HG03460 (cell line): ENCODE measurements around the gene DGKK.
"Not testable (repeated sequence)": the region's sequence is repeated elsewhere in the genome, so short reads cannot be mapped to it uniquely, and the experiment has no call there.

Experiments used
- ATAC-seq: cut with Tn5 transposase; IDR thresholded peaks from one replicate; pipeline ENCODE4 v1.9.1; 2021; ENCODE audit not compliant: unreplicated experiment

DGKK gene

DNA sequence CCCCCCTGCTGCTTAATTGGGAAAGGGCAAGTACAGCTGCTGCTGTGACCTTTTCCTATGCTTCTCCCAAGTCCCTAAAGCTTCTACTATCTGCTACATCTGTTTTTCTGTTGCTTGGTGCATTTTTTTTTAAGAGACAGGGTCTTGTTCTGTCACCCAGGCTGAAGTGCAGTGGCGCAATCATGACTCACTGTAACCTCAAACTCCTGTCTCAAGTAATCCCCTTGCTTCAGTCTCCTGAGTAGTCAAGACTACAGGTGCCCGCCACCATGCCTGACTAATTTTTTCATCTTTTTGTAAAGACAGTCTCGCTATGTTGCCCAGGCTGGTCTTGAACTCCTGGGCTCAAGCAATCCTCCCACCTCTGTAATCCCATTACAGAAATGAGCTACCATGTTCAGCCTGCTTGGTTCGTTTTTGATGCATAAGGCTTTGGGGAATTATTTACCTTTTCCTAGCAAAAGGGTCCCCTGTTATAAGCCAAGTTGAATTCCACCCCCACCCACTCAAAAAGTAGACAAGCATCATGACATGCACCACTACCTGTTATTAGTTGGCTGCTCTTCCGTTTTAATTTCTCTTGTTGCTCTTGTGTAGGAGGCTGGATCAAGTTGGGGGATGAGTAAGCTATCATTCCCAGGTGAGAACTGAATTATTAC lies 39.6 kb downstream of the DGKK start:
- no peak for ATAC-seq

DNA sequence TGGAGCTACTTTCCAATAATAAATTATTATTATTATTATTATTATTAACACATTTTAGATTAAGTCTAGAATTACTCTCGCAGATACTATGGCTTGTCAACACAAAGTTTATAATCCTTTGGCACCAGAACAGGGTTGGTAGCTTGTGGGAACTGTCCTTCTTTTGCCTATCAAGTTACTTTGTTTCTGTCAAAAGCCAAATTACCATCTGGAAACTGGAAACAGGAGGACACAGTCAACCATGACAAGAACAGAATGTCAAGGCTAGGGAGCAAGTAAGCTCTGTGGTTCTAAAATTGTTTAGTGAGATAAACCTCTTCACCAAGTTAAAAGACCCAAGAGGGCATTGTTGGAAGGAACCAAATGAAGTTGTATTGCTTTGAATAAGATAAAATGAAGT lies 42.5 kb downstream of the DGKK start:
- ATAC-seq = no peak

DNA sequence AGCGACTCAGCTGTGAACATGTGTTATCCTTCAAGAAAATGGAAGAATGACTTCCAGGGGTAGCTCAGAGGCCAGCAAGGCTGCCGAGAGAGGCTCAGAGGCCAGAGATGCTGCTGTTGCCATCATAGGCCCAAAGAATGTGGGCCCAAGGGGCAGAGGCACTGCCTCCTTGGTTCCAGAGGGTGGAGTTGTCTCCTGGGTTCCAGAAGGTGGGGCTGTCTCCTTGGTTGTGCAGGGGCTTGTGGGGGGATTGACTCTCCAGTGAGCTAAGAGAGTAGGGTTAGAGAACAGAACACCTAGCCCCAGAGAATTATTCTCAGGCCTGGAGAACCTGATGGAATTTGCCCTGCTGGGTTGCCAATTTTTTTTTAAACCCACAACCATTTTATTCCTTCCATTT lies 62.6 kb downstream of the DGKK start:
- ATAC-seq = no peak

DNA sequence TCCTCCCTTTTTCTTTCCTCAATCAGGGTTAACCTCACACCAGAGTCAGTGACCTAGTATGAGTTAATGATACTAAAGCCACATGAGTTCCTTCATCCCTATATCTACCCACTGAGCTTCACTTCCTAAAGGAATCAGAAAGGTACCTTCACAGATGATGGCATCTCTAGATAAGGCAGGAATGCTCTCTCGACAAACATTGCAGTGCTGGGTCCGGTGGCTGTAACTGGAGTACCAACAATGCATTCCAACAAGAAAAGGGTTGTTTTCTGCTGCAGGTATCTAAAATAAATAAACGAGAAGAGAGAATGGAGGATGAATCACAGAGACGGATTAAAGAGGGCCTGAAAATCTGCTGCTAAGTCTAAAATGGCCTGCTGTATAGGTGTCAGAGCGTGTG lies 66.7 kb downstream of the DGKK start:
- no peak for ATAC-seq

DNA sequence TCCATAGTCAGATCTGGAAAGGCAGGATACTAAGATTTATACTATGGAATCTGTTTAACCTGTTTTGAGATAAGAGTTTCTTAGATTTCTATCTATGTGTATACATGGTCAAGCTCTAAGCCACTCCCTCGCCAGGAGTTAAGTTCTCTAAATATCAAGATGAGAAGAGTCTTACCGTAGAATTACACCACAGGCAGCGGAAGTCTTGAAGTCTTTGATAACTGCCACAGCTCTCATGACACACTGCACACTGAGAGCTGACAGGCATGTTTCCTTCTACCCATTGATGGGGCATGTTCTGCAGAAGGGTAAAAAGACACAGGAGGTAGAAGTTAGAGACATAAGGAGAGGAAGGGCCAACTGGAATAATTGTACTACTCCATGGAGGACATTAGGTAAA lies 67.7 kb downstream of the DGKK start:
- ATAC-seq = no peak

DNA sequence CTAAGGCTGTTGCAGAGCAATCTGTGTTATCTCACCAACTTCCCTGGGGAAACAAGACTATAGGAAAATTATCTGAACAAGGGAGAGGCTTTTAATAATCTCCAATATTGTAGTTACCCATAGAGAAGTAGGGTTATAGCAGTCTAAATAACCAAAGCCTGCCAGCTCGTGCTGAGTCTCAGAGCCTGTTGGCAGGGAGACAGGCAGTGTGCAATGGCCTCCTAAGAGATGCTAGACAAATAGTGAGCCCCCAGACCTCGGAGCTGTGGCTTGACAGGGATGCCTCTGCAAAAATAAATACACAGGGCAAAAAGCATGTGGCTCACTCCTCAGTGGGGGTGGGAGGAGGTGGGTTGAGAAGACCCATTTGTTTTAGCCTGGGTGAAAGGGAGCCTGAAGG lies 76.7 kb downstream of the DGKK start:
- ATAC-seq = no peak

DNA sequence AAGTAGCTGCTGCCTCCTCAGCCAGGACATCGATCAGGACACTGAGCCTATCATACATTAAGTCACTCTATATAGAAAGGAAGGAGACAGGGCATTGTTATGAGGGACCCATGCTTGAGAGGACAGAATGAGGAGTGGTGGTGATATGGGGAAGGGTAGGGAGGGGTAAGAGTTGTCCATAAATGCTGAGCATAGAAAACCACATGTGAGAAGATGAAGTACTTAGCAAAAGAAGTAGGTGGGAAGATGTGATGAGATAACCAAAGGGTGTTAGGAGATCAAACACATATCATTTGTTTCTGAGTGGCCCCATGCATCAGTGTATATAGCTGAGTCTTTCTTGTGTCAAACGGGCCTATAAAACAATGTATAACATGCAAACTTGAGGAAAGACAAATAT lies 84.1 kb downstream of the DGKK start:
- no peak for ATAC-seq

DNA sequence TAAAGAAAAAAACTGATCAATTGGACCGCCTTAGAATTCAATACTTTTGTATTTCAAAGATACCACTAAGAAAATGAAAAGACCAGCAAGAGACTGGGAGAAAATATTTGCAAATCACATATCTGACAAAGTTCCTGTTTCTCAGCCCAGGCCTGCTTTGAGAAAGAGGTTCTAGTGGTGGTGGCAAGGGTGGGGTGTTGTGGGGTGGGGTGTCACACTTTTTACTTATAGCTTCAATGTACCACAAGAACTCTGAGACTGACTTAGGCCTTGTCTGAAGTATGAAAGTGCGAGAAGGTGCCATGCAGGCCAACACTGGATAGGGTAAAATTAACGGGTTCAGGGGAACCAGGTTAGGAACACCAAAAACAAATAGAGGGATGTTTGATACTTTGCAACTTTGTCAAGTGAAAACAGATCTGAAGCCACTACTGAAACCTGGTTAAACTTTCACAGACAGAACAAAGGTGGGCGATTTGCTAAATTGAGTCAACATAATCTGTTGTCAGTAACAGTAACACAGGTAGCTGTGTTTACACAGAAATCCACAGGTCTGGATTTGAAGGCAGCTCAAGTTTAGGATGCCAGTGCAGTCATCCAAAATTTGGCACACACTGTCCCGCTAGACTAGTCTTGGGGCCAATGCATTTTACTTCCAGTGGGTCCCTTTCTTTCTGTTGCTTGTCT lies 88.8 kb downstream of the DGKK start:
- ATAC-seq = no peak

DNA sequence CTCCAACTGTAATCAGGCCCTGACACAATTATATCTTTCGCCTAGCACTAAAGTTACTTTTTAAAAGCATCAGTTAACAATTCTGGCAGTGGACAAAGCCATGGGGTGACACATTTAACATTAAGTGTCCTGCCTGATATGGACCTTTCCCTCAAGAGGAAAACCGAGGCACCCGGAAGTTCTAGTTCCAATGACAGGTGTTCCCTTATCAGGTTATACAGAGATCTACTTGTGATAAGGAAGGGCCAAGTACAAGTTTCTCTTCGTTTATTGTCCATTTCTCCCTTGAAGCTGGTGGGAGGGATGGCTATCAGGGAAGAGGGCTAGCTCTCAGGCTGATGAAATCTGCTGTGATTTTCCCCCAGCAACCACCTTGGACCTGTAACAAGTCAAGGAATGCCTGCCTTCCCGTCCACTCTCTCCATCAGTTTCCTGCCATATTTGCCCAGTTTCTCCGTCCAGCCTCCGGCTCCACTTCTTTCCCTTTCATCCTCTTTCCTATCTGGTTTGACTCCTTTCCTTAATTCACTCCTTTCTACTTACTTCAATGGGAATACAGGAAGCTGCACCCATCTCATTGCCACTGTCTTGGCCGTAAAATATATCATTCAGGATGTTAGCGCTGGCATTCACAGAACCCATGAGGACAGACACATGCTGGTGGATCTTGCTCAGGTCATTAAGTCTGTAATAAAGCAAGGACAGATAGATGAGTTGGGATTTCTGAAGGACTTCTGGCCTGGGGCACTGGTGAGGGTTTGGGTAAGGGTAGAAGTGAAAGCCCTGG lies 95.0 kb downstream of the DGKK start:
- no peak for ATAC-seq

DNA sequence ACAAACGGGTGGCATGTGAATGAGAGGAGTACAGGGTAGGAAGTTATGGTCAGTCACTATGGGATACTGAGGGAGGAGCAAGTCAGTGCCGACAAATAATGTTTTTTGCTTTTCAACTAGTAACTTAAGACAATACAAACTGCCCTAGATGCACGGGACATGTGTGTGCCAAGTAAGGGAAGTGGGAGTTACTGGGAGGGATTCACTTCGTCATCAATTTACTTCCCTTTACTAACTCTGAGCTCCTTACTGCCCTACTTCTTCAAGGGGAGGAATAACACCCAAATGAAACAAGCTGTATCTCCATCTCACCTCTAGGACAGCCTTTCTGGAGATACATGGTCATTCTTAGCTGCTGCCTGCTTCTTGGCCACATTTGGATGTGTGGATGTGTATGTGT lies 97.7 kb downstream of the DGKK start:
- no peak for ATAC-seq

DNA sequence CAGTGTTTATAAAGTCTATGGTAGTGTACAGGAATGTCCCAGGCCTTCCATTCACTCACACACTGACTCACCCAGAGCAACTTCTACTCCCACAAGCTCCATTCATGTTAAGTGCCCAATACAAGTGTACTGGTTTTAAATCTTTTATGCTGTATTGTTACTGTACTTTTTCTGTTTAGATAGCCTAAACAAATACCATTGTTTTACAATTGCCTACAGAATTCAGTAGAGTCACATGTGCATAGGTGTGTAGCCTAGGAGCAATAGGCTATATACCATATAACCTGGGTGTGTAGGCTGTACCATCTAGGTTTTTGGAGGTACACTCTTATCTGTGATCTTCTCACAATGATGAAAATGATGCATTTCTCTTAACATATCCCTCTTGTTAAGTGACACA lies 126.7 kb downstream of the DGKK start:
- no peak for ATAC-seq

DNA sequence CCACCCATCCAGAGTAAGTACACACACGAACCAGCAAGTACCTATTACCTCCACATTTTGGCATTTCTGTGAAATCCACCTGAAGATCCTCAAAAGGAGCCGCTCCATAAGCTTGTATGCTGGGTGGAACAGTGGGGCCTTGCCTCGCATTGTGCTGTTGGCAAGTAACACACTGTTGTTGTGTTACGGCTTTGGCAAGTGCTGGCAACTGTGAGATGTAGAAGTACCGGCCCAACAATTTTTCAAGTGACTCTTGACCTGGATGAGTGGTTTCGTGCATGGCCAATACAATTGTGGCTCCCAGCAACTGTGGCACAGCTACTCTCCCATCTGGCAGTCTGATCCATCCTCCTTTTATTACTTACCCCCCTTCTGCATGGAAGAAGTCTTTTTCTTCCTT lies 137.3 kb downstream of the DGKK start:
- no peak for ATAC-seq

DNA sequence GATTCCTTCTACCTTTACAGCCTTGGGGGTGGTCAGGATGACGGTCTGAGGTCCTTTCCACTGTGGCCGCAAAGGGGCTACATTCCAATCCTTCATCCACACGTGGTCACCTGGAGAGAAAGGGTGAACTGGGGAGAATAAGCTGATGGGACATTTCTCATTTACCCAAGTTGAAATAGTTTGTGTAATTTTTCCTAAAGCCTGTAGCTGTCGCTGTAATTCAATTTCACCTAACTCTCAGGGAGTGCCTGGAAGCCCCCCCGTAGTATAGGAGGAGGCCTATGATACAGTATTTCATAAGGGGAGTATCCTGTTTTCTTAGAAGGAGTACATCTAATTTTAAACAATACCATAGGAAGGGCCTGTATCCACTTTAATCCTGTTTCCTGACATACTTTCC lies 138.0 kb downstream of the DGKK start:
- ATAC-seq = not testable (repeated sequence)

DNA sequence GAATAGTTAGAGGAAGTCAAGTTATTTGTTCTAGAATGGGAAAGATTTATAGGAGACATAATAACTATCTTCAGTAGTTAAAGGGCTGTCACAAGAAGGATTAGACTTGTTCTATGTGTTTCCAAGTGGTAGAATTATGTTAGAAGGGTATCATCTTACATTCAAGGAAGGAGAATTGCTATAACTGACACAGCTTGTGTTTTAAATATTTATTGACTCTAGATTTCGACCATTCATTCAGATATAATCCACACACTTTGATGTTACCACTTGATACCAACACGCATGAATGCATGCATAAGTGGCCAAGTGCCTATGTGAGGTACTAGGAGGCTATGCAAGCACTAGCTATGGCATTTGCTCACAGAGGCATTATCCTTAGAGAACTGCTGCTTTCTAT lies 143.4 kb downstream of the DGKK start:
- no peak for ATAC-seq
